GM21390 (cell line): Measurements from ENCODE around the gene MCTP2.

Experiments
- ATAC-seq: cut with Tn5 transposase; IDR thresholded peaks from one replicate; pipeline ENCODE4 v1.9.1; 2021; ENCODE audit not compliant: unreplicated experiment

MCTP2 gene

DNA sequence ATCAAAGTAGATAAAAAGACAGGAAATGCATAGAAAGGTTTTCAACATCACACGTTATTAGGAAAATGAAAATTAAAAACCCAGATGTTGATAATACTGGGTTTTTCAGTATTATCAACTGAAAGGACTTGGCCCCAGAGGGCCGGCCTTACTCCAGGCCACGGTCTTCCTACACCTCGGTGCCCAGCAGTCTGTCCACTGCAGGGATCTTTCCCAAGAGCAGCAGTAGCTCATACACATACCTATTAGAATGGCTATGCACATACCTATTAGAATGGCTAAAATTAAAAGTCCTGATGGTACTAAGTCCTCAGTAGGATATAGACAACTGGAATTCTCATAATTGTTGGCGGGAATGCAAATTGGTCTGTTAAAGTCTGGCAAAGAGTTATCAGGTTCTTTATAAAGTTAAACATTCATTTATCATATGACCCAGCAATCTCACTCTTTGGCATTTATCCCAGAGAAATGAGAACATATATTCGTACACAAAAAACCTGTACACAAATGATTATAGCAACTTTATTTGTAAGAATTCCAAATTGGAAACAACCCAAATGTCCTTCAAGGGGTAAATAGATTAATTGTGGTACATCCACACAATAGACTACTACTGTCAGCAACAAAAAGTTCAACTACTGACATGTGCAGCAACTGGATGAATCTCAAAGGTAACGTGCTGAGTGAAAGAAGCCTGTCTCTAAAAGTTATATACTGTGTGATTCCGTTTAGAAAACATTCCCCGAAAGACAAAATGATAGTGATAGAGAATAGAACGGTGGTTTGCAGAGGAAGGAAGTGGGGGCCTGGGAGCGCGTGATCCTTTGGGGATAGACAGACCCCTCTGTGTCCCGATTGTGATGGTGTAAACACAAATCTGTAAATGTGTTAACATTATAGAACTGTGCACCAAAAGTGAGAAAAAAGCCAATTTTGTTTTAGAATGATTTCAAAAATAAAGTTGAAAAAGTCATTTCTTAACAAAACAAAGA is 62.3 kb downstream of the MCTP2 start:
- no peak for ATAC-seq

DNA sequence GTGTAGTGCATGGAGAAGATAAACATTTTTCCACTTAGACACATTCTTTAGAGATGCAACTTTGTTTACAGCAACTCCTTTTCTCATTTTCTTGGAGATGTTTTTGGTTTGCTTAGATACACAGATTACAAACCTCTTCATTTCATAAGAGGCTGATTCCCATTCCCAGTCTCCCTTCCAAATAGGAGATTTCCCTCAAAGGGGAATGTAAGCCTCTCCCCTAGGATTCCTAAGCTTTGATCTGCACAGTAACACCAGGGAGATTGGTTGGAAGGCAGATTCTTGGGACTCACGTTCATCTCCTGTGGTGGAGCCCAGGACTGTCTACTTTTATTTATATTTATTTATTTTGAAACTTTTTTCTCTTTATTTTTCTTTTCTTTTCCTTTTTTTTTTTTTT is 63.2 kb downstream of the MCTP2 start:
- ATAC-seq, result no peak

GRCh38 chr15:94295275-94295674 is 63.9 kb downstream of the MCTP2 start:
- ATAC-seq, result no peak

- no peak for ATAC-seq
Measured at GRCh38 chr15:94296717-94297116, 65.4 kb downstream of the MCTP2 start.

DNA sequence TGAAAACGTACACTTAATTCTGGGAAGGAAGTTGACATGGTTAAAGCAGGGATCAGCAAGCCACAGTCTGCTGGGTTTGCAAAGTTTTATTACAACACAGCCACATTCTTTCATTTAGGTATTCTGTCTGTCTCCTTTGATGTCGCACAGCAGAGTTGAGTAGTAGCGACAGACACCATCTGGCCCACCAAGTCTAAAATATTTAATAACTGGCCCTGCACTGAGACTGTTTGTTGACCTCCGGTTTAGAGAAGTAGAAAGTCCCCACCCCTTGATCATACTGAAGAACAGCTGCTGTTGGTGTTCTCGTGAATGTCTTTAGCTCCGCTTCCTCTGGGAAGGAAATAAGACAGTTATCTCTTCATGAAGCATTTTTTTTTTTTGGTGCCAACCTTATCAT is 66.2 kb downstream of the MCTP2 start:
- peak; percentile 74 for ATAC-seq

DNA sequence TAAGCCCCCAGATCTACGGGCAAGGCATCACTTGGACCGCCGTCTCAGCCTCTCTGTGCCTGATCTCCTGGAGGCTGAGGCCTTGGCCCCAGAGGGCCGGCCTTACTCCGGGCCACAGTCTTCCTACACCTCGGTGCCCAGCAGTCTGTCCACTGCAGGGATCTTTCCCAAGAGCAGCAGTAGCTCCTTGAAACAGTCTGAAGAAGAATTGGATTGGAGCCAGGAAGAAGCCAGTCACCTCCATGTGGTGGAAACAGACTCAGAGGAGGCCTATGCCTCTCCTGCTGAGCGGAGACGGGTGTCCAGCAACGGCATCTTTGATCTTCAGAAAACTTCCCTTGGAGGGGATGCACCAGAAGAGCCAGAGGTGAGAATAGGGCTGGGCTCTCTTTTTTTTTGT is 67.0 kb downstream of the MCTP2 start:
- ATAC-seq, result no peak

- ATAC-seq, result no peak
Measured at GRCh38 chr15:94300612-94301011, 69.3 kb downstream of the MCTP2 start.

DNA sequence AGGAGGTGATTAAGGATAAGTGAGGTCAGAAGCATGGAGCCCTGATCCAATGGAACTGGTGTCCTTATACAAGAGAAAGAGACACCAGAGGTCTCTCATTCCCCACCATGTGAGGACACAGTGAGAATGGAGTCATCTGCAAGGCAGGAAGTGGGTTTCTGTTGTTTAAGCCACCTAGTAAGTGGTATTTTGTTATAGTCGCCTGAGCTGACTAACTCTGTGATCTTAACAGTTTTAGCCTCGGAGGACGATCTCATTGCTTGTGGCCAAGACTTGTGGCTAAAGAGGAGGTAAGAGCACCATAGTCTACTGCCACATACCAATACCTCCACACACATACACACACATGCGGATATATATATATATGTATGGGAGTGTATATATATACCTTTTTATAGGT is 73.8 kb downstream of the MCTP2 start:
- peak; percentile 41 for ATAC-seq

GRCh38 chr15:94306700-94307650 is 75.6 kb downstream of the MCTP2 start:
- peak; percentile 85 for ATAC-seq

DNA sequence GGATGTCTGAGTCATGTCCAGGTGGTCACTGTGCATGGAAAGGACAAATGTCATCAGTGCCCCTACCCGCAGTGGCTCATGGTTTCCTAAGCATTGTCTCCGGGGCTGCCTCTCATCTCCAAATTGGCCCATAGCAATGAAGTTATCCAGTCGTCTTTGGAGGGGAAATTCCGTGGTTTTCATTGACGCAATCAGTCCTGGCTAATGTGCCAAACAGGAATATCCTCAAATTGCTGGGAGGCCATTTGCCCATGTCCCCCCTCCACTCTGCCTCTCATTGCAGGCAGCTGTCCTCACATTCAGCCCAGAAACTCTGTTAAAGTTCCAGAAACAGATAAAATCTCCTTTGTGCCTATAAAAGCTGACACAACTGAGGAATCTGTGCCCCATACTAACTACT is 81.6 kb downstream of the MCTP2 start:
- no peak for ATAC-seq

DNA sequence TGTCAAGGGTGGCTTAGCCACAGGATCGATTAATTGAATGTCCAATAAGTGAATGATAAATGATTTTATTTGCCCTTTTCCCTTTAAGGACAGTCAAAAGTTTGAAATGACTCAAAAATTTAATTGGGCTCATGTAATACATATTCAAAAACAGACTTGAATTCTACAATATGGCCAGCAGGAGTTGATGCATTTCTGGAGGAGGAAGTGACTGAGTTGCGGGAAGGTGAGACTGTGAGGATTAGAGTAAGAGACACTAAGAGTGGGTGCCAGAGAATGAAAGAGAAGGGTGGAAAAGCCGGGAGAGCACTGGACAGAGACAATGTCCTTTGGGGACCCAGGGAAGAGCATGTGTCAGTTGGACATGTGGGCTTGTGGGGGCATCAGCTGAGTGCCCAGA is 83.3 kb downstream of the MCTP2 start:
- no peak for ATAC-seq

- ATAC-seq, result no peak
Measured at GRCh38 chr15:94317211-94317610, 85.8 kb downstream of the MCTP2 start.

- no peak for ATAC-seq
Measured at GRCh38 chr15:94322141-94322540, 90.8 kb downstream of the MCTP2 start.

DNA sequence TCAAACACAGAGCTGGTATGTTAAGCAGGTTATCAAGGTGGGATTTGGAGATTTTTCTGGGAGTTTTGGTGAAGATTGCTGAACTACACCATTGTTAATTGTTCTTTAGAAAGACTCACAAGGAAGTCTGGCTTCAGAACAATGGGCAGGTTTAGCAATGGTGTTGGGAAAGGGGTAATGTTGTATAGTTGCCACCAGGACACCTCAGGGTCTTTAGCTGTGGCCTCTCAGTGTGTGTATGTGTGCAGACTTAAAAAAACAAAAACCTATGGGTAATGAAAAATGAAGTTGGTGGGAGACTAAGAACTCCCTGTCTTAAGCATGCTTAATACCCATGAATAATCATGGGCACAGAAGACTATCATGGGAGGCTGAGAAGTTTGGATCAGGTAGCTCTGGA is 91.7 kb downstream of the MCTP2 start:
- ATAC-seq, result no peak

DNA sequence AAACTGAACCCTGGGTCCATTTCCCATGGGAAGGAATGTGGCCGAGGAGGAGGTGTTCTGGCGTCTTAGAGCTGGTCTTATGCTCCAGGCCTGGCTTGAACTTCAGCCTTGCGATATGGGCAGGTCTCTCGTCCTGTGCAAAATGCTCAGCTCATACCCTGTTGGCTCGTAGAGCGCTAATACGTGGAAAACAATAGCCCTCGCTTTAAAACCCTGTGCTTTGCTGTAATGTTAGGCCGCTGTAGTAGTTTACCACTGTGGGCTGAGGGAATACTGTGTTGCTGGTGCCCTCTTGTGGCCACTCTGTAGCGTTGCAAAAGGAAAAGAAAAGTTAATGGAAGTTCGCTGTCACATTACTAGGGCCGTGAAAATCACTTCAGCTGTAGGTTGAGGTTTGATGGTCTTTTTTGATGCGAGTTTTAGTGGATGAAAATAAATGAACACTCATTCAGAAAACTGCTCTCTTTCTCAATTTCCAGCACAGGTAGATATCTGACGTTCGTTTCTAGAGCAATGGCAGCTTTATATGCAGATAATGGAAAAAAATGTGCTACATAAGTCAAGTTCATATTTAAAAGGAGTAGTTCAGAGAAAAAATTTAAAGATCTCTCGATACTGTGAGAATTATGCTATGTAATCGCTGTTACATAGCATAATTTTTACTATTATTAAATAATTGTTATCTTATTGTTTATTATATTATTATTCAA is 92.9 kb downstream of the MCTP2 start:
- ATAC-seq, result peak; percentile 86

DNA sequence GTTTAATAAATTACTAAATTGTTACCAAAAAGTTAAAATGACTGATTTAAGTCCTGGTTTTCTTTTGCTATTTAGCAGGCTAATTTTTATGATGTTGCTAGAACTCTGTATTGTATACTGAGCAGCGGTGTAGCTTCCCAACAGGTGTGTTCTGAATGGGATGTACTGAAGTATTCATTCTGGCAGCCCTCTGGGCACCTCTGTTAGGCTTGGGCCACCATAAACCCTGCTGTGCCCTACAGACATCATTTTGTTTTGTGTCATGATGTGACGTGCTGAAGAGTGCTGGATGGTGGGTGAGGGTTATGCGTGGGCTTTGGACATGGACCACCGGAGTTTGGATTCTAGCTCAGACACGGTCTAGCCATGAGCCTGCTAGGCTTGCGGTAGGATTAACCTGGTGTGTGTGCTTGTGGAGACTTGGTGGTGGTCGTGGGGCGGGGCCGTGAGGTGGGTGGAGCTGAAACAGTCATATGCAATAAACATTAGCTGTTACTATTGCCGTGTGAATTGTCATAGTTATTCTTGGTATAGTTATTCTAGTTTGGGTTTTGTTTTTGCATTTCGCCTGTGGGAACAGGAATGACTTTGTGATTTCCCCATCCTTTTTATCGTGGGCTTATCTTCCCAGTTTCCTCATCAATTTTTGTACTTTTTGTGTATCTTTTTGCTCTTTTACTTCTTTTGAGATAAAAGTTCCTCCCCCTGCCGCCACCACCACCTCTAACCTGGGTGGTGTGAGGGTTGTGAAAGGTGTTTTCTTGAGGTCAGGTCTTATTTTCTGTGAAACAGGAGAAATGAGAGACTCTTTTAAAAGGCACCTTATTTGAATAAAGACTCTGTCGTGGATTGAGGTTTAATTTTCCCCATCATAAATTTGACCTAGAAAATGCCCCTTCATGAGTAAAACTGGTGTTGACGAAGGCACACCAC is 93.7 kb downstream of the MCTP2 start:
- no peak for ATAC-seq

GRCh38 chr15:94327356-94327936 is 96.1 kb downstream of the MCTP2 start:
- peak; percentile 42 for ATAC-seq

GRCh38 chr15:94331731-94332130 is 100.4 kb downstream of the MCTP2 start:
- no peak for ATAC-seq

GRCh38 chr15:94335616-94336015 is 104.3 kb downstream of the MCTP2 start:
- ATAC-seq, result no peak
